ENCODE measurements around the gene RNF208. TPM values are rescaled to one million over a fixed set of nuclear protein-coding genes. Genes with fewer than 3 reads are reported as not detected.

The RNF208 gene
- total RNA-seq, 1 donor from 2014 or later: 31.5 TPM

- H3K27ac ChIP-seq (replicated peaks): no peak overlapping the region
- no peaks in the 10 kb centered on the region for H3K9me3 ChIP-seq (replicated peaks)
- no peak for TF ChIP-seq CTCF (IDR thresholded peaks at IDR 0.05; ENCODE audit: borderline replicate concordance)
- DNase-seq: no peak
- peaks cover 75% of the 10 kb centered on the region for H3K27me3 ChIP-seq (ENCODE audit: low read depth)
- H3K36me3 ChIP-seq: no peaks in the 10 kb centered on the region
- H3K4me3 ChIP-seq: no peak overlapping the region
- peaks cover 31% of the 10 kb centered on the region for H3K4me1 ChIP-seq
- intact Hi-C loops (cut with micrococcal nuclease): no loop called here
Measured at GRCh38 chr9:137233143-137233980, 11.3 kb upstream of the RNF208 start.

- Histone ChIP-seq H3K4me3 (no peak overlapping the region), H3K27me3 (ENCODE audit: low read depth) (peaks cover 79% of the 10 kb centered on the region), H3K9me3 (replicated peaks) (no peaks in the 10 kb centered on the region), H3K36me3 (no peaks in the 10 kb centered on the region), H3K27ac (replicated peaks) (no peak overlapping the region), H3K4me1 (peaks cover 23% of the 10 kb centered on the region)
- TF ChIP-seq CTCF (IDR thresholded peaks at IDR 0.05; ENCODE audit: borderline replicate concordance): no peak
- intact Hi-C loops (cut with micrococcal nuclease): no loop called here
- no peak for DNase-seq
Measured at GRCh38 chr9:137232510-137232909, 10.5 kb upstream of the RNF208 start.

GRCh38 chr9:137232101-137232500, 10.1 kb upstream of the RNF208 start:
- no peaks in the 10 kb centered on the region for H3K9me3 ChIP-seq (replicated peaks)
- H3K4me1 ChIP-seq: peaks cover 23% of the 10 kb centered on the region
- TF ChIP-seq CTCF (IDR thresholded peaks at IDR 0.05; ENCODE audit: borderline replicate concordance): no peak
- H3K27ac ChIP-seq (replicated peaks): no peak overlapping the region
- peaks cover 79% of the 10 kb centered on the region for H3K27me3 ChIP-seq (ENCODE audit: low read depth)
- intact Hi-C loops (cut with micrococcal nuclease): no loop called here
- no peak overlapping the region for H3K4me3 ChIP-seq
- no peak for DNase-seq
- H3K36me3 ChIP-seq: no peaks in the 10 kb centered on the region

- no peak overlapping the region for H3K4me3 ChIP-seq
- H3K27ac ChIP-seq (replicated peaks): no peak overlapping the region
- intact Hi-C loops (cut with micrococcal nuclease): no loop called here
- H3K4me1 ChIP-seq: peaks cover 18% of the 10 kb centered on the region
- no peak for DNase-seq
- peaks cover 79% of the 10 kb centered on the region for H3K27me3 ChIP-seq (ENCODE audit: low read depth)
- no peaks in the 10 kb centered on the region for H3K9me3 ChIP-seq (replicated peaks)
- H3K36me3 ChIP-seq: no peaks in the 10 kb centered on the region
- no peak for TF ChIP-seq CTCF (IDR thresholded peaks at IDR 0.05; ENCODE audit: borderline replicate concordance)
Measured at GRCh38 chr9:137231372-137232039, 9.5 kb upstream of the RNF208 start.

- no peak within 1 kb of the TSS for H3K4me3 ChIP-seq
- peaks cover 79% of the 10 kb centered on the region for H3K27me3 ChIP-seq (ENCODE audit: low read depth)
- intact Hi-C loops (cut with micrococcal nuclease): no loop called here
- no peak within 1 kb of the TSS for H3K27ac ChIP-seq (replicated peaks)
- no peaks in the 10 kb centered on the region for H3K9me3 ChIP-seq (replicated peaks)
- TF ChIP-seq CTCF (IDR thresholded peaks at IDR 0.05; ENCODE audit: borderline replicate concordance): no peak
- H3K4me1 ChIP-seq: peaks cover 11% of the 10 kb centered on the region
- no peak for DNase-seq
- H3K36me3 ChIP-seq: no peaks in the 10 kb centered on the region
Measured at GRCh38 chr9:137230705-137231371, 8.8 kb upstream of the RNF208 start, which contains the start of gene SLC34A3. Gene SLC34A3, plus strand, starts transcription at chr9:137230901. Its CDS starts 802 bp downstream, at chr9:137231703.
